Endodermal cell (in vitro differentiated cells): ENCODE data around the gene PPP6C. TPM values are rescaled to one million over a fixed set of nuclear protein-coding genes. Genes with fewer than 3 reads are reported as not detected.

Experiments used
- DNase-seq: peaks from one replicate; pipeline ENCODE4 v3.0.0-alpha.2; 2017
- H3K27ac ChIP-seq: 2 replicates; pipeline ENCODE4 v1.5.1; 2013; ENCODE audit warnings: mild to moderate bottlenecking, low read depth, low read length, moderate library complexity
- H3K27me3 ChIP-seq: 2 replicates; pipeline ENCODE4 v1.6.1; 2013; ENCODE audit warnings: mild to moderate bottlenecking, low read length, moderate library complexity; ENCODE audit not compliant: insufficient read depth, control insufficient read depth, poor library complexity, severe bottlenecking
- H3K36me3 ChIP-seq: 2 replicates; pipeline ENCODE4 v1.7.0; 2013; ENCODE audit warnings: mild to moderate bottlenecking, low read length, moderate library complexity; ENCODE audit not compliant: control insufficient read depth, insufficient read depth
- H3K4me1 ChIP-seq: one replicate; pipeline ENCODE4 v1.7.0; 2013; ENCODE audit warnings: low read length; ENCODE audit not compliant: control insufficient read depth, insufficient read depth
- H3K4me3 ChIP-seq: 2 replicates; pipeline ENCODE4 v1.5.1; 2013; ENCODE audit warnings: mild to moderate bottlenecking, low read length, moderate library complexity
- H3K9ac ChIP-seq: 2 replicates; pipeline ENCODE4 v1.6.1; 2013; ENCODE audit warnings: mild to moderate bottlenecking, low read length, moderate library complexity; ENCODE audit not compliant: poor library complexity, severe bottlenecking; ENCODE audit errors: extremely low read depth
- H3K9me3 ChIP-seq: 2 replicates; pipeline ENCODE4 v1.6.1; 2013; ENCODE audit warnings: mild to moderate bottlenecking, low read length, moderate library complexity; ENCODE audit not compliant: control insufficient read depth
- H3K27ac Mint-ChIP-seq: 2 replicates; pipeline ENCODE4 v1.8.0; 2020; ENCODE audit warnings: mixed read lengths
- H3K27me3 Mint-ChIP-seq: 2 replicates; pipeline ENCODE4 v1.8.0; 2021; ENCODE audit warnings: mild to moderate bottlenecking, mixed read lengths; ENCODE audit not compliant: insufficient read depth
- H3K36me3 Mint-ChIP-seq: 2 replicates; pipeline ENCODE4 v1.8.0; 2020; ENCODE audit warnings: low read depth, mixed read lengths
- H3K4me1 Mint-ChIP-seq: 2 replicates; pipeline ENCODE4 v1.8.0; 2020; ENCODE audit warnings: mixed read lengths
- H3K4me3 Mint-ChIP-seq: 2 replicates; pipeline ENCODE4 v1.8.0; 2020; ENCODE audit warnings: mild to moderate bottlenecking, moderate library complexity, mixed read lengths
- H3K9me3 Mint-ChIP-seq: 2 replicates; pipeline ENCODE4 v1.8.0; 2020; ENCODE audit warnings: mild to moderate bottlenecking, mixed read lengths
- CTCF ChIP-seq: fragments of 200-600 bp; sonication (generic); conservative IDR thresholded peaks from 2 replicates; pipeline ENCODE4 v1.5.0; 2021; ENCODE audit warnings: antibody characterized with exemption, mild to moderate bottlenecking
- WGBS, 2 experiments: methylation state at CpG; one replicate each; pipeline versions ENCODE4 v1.1.5 to v1.1.7; 2013; ENCODE audit warnings: missing lambda C conversion rate in 2 of 2, mixed read lengths in 1 of 2; ENCODE audit not compliant: insufficient coverage in 1 of 2, insufficient read length in 1 of 2; 5-methylcytosine and 5-hydroxymethylcytosine counted together
- total RNA-seq, 2 donors: library from RNA; stranded (reverse); fragmentation: NEBNext Ultra II Directional in 1 of 2; extraction: Animal tissue kit (Norgen Biotek cat#: 25700) in 1 of 2; gene quantifications; 2 replicates in 1 of 2; 3 replicates in 1 of 2; pipeline ENCODE4 v1.2.1, GENCODE V29; 2021

PPP6C gene
- total RNA-seq, 2 donors from 2014 or later: 38.2 to 49.6 TPM

- no peak overlapping the region for H3K4me3 Mint-ChIP-seq
- TF ChIP-seq CTCF: no peak
- 83 to 93% methylated on average over 1 to 3 of the region's 3 CpGs for WGBS, 2 experiments
- H3K4me3 ChIP-seq: no peak overlapping the region
- no peak overlapping the region for H3K27ac ChIP-seq
- no peak overlapping the region for H3K9ac ChIP-seq
- DNase-seq: no peak
- H3K27me3 ChIP-seq: no peaks in the 10 kb centered on the region
- no peaks in the 10 kb centered on the region for H3K27me3 Mint-ChIP-seq
- peaks cover 34% of the 10 kb centered on the region for H3K36me3 Mint-ChIP-seq
- H3K9me3 Mint-ChIP-seq: no peaks in the 10 kb centered on the region
- H3K9me3 ChIP-seq: no peaks in the 10 kb centered on the region
- H3K27ac Mint-ChIP-seq: no peak overlapping the region
- no peaks in the 10 kb centered on the region for H3K4me1 ChIP-seq
- no peaks in the 10 kb centered on the region for H3K4me1 Mint-ChIP-seq
- peaks cover 30% of the 10 kb centered on the region for H3K36me3 ChIP-seq
Measured at GRCh38 chr9:125161284-125161918, 28.2 kb downstream of the PPP6C start.

GRCh38 chr9:125160750-125161149, 28.9 kb downstream of the PPP6C start:
- Mint-ChIP-seq H3K27me3 (no peaks in the 10 kb centered on the region), H3K9me3 (no peaks in the 10 kb centered on the region), H3K4me3 (no peak overlapping the region), H3K27ac (no peak overlapping the region), H3K4me1 (no peaks in the 10 kb centered on the region), H3K36me3 (peaks cover 31% of the 10 kb centered on the region)
- no peak overlapping the region for H3K27ac ChIP-seq
- no peak overlapping the region for H3K4me3 ChIP-seq
- no peaks in the 10 kb centered on the region for H3K9me3 ChIP-seq
- DNase-seq: no peak
- H3K36me3 ChIP-seq: peaks cover 30% of the 10 kb centered on the region
- no peaks in the 10 kb centered on the region for H3K27me3 ChIP-seq
- H3K9ac ChIP-seq: no peak overlapping the region
- no peak for TF ChIP-seq CTCF
- H3K4me1 ChIP-seq: no peaks in the 10 kb centered on the region

DNA sequence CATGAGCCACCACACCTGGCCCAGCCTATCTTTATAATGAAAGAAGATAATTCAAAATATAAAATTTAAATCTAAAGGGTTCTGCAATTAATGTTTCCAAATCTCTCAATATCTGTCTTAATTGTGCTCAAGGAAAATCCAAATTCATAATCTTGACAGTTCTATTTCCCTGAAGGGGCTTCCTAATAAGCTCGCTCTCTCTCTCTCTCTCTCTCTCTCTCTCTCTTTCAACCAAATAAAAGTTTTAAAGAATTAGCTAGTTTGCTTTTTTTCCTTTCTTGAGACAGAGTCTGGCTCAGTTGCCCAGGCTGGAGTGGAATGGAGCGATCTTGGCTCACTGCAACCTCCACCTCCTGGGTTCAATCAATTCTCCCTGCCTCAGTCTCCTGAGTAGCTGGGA, 33.1 kb downstream of the PPP6C start:
- WGBS, 2 experiments: 93 to 100% methylated on average over 2 of the region's 2 CpGs

More for the DNA sequence above, 33.1 kb downstream of the PPP6C start:
- H3K9ac ChIP-seq: no peak overlapping the region
- Mint-ChIP-seq H3K9me3 (no peaks in the 10 kb centered on the region), H3K27me3 (no peaks in the 10 kb centered on the region), H3K4me3 (no peak overlapping the region), H3K36me3 (peaks cover 49% of the 10 kb centered on the region), H3K4me1 (no peaks in the 10 kb centered on the region), H3K27ac (no peak overlapping the region)
- no peak overlapping the region for H3K4me3 ChIP-seq
- no peak overlapping the region for H3K27ac ChIP-seq
- H3K9me3 ChIP-seq: no peaks in the 10 kb centered on the region
- no peaks in the 10 kb centered on the region for H3K27me3 ChIP-seq
- H3K36me3 ChIP-seq: peaks cover 60% of the 10 kb centered on the region
- no peak for TF ChIP-seq CTCF
- DNase-seq: no peak
- H3K4me1 ChIP-seq: no peaks in the 10 kb centered on the region
